Measurements from ENCODE around the gene GTPBP2. TPM values are rescaled to one million over a fixed set of nuclear protein-coding genes. Genes with fewer than 3 reads are reported as not detected.

GTPBP2 gene
- 46.6 and 55.4 TPM in 2 replicates for total RNA-seq

GRCh38 chr6:43629104-43629504, at the start of gene GTPBP2:
Gene GTPBP2 (minus strand): TSS chr6:43629264. CDS start chr6:43629162, 102 bp downstream.

GRCh38 chr6:43644940-43645612, 16.0 kb upstream of the GTPBP2 start, which contains the start of gene RSPH9:
Gene RSPH9 (plus strand): TSS chr6:43645036. CDS start chr6:43645099, 63 bp downstream.

GRCh38 chr6:43635387-43636307, 6.6 kb upstream of the GTPBP2 start, which contains the start of gene MAD2L1BP:
Gene MAD2L1BP (plus strand): TSS chr6:43635840. CDS start chr6:43635876, 36 bp downstream.

GRCh38 chr6:43575772-43576551, 53.1 kb downstream of the GTPBP2 start, which contains the start of the genes POLH and XPO5:
Gene POLH (plus strand): TSS chr6:43576185. CDS start chr6:43582320, 6,135 bp downstream.
Gene XPO5 (minus strand): TSS chr6:43576038. CDS start chr6:43575864, 174 bp downstream.

Other genes starting within 250 kb of the GTPBP2 start
- gene ABCC10, start 201.7 kb downstream of the GTPBP2 start, total RNA-seq: 24.0 and 28.3 TPM in 2 replicates
- gene DLK2, start 173.7 kb downstream of the GTPBP2 start, total RNA-seq: 6.8 and 11.0 TPM in 2 replicates
- 19.0 and 19.6 TPM in 2 replicates for gene TJAP1, start 151.7 kb downstream of the GTPBP2 start, total RNA-seq
- gene LRRC73, start 118.9 kb downstream of the GTPBP2 start, total RNA-seq: 0.54 and 2.0 TPM in 2 replicates
- 97.8 and 122 TPM in 2 replicates for gene YIPF3, start 112.3 kb downstream of the GTPBP2 start, total RNA-seq
- 23.9 and 27.7 TPM in 2 replicates for gene POLR1C, start 112.2 kb downstream of the GTPBP2 start, total RNA-seq
- gene XPO5, start 53.2 kb downstream of the GTPBP2 start, total RNA-seq: 21.2 and 27.8 TPM in 2 replicates
- gene POLH, start 53.1 kb downstream of the GTPBP2 start, total RNA-seq: 16.5 and 31.4 TPM in 2 replicates
- gene MAD2L1BP, start 6.6 kb upstream of the GTPBP2 start, total RNA-seq: 20.8 and 25.1 TPM in 2 replicates
- gene RSPH9, start 15.8 kb upstream of the GTPBP2 start, total RNA-seq: 0.43 and 2.4 TPM in 2 replicates
- gene MRPS18A, start 58.5 kb upstream of the GTPBP2 start, total RNA-seq: 27.1 and 35.7 TPM in 2 replicates
- gene VEGFA, start 140.9 kb upstream of the GTPBP2 start, total RNA-seq: 26.4 and 41.6 TPM in 2 replicates

Measured in placental epithelial cell (primary cell).